ENCODE measurements around the gene GDI2. TPM values are rescaled to one million over a fixed set of nuclear protein-coding genes. Genes with fewer than 3 reads are reported as not detected.

GDI2 gene
- total and polyA plus RNA-seq, 2 of the 13 experiments (the other 11 are each of a cell fraction or from before 2014, with no cell fraction given) = 153 to 477 TPM

GRCh38 chr10:5814110-5815107 is 1.2 kb upstream of the GDI2 start (continued):
- TF ChIP-seq ZBTB37 (CRISPR knock-in tag; IDR thresholded peaks at IDR 0.05) (no peak), NONO (IDR thresholded peaks at IDR 0.05) (no peak), NONO (CRISPR knock-in tag; conservative IDR thresholded peaks at IDR 0.05) (no peak), CSRNP2 (CRISPR knock-in tag; conservative IDR thresholded peaks at IDR 0.05; ENCODE audit: low read depth) (no peak), BATF2 (CRISPR knock-in tag; IDR thresholded peaks at IDR 0.05) (no peak), ONECUT2 (CRISPR knock-in tag; IDR thresholded peaks at IDR 0.05) (no peak), ZNF691 (CRISPR knock-in tag; IDR thresholded peaks at IDR 0.05; ENCODE audit: borderline replicate concordance, low read depth) (no peak), HDAC2 (CRISPR knock-in tag; IDR thresholded peaks at IDR 0.05) (no peak), THYN1 (CRISPR knock-in tag; IDR thresholded peaks at IDR 0.05; ENCODE audit: borderline replicate concordance, low read depth) (no peak), TOPORS (CRISPR knock-in tag; IDR thresholded peaks at IDR 0.05) (no peak), PAWR (CRISPR knock-in tag; IDR thresholded peaks at IDR 0.05; ENCODE audit: borderline replicate concordance) (no peak), MBNL3 (CRISPR knock-in tag; conservative IDR thresholded peaks at IDR 0.05) (no peak), IRF2 (CRISPR knock-in tag; IDR thresholded peaks at IDR 0.05) (no peak), ZNF576 (CRISPR knock-in tag; IDR thresholded peaks at IDR 0.05) (no peak), ZNF580 (CRISPR knock-in tag; IDR thresholded peaks at IDR 0.05; ENCODE audit: borderline replicate concordance, low read depth) (no peak), TIGD3 (CRISPR knock-in tag; IDR thresholded peaks at IDR 0.05; ENCODE audit: borderline replicate concordance) (peak; percentile 21; the same call in 1 of the 2 replicates), NCOA2 (CRISPR knock-in tag; IDR thresholded peaks at IDR 0.05) (no peak), ZSCAN21 (CRISPR knock-in tag; IDR thresholded peaks at IDR 0.05; ENCODE audit: borderline replicate concordance) (no peak), MED1 (CRISPR knock-in tag; IDR thresholded peaks at IDR 0.05) (no peak), HNRNPH1 (optimal IDR thresholded peaks at IDR 0.05; ENCODE audit: low read depth, low read length) (no peak), FOXK2 (IDR thresholded peaks at IDR 0.05) (no peak)
